ENCODE measurements around the gene PRPF40A.
A peak's percentile ranks its signal among the peaks of the same experiment; 100 is the strongest.

The PRPF40A gene

GRCh38 chr2:152718076-152718908 lies 1.0 kb upstream of the PRPF40A start, which contains the start of gene ARL6IP6:
ARL6IP6 (plus strand) TSS chr2:152718620; CDS start chr2:152718625, 5 bp downstream.
- Histone ChIP-seq H3K36me3 (ENCODE audit: control insufficient read depth in 1 of 2, insufficient read depth in 2 of 2, low read depth in 1 of 2, low read length in 2 of 2) (peaks cover 0 to 40% of the 10 kb centered on the region in 2 experiments), H2AFZ (ENCODE audit: low read depth, low read length) (peak within 1 kb of the TSS; percentile 96), H3K27me3 (ENCODE audit: control insufficient read depth in 1 of 2, insufficient read depth in 1 of 2, low read length in 2 of 2) (no peaks in the 10 kb centered on the region), H3K4ac (ENCODE audit: low read depth in 1 of 2, low read length in 2 of 2) (peak within 1 kb of the TSS; percentile 83 to 100), H3K27ac (ENCODE audit: low read length, poor library complexity, severe bottlenecking) (peak within 1 kb of the TSS; percentile 97), H2BK120ac (ENCODE audit: low read depth, low read length) (peak within 1 kb of the TSS; percentile 96), H4K91ac (ENCODE audit: low read length) (peak within 1 kb of the TSS; percentile 96), H3K79me1 (replicated peaks; ENCODE audit: low read length, poor library complexity, severe bottlenecking) (peaks cover 4% of the 10 kb centered on the region), H3K4me2 (ENCODE audit: low read length, poor library complexity, severe bottlenecking) (peak within 1 kb of the TSS; percentile 73), H3K4me3 (ENCODE audit: insufficient read depth in 1 of 2, low read depth in 1 of 2, low read length in 2 of 2) (peak within 1 kb of the TSS; percentile 93 to 95), H4K8ac (ENCODE audit: low read length) (peak within 1 kb of the TSS; percentile 99), H3K9ac (ENCODE audit: low read length) (peak within 1 kb of the TSS; percentile 99), H3K18ac (ENCODE audit: low read depth in 1 of 2, low read length in 2 of 2) (peak within 1 kb of the TSS; percentile 99), H3K14ac (ENCODE audit: low read length in 2 of 2) (peak within 1 kb of the TSS in 1 of 2 experiments; percentile 99), H2AK5ac (ENCODE audit: low read length, severe bottlenecking) (no peak within 1 kb of the TSS), H3K9me3 (ENCODE audit: control insufficient read depth, low read length) (no peaks in the 10 kb centered on the region), H2BK12ac (ENCODE audit: low read length in 2 of 2) (peak within 1 kb of the TSS; percentile 85 to 100), H2BK15ac (ENCODE audit: low read depth, poor library complexity, severe bottlenecking) (peak within 1 kb of the TSS; percentile 96), H3K23ac (ENCODE audit: low read length in 2 of 2) (peak within 1 kb of the TSS in 1 of 2 experiments; percentile 96), H3K4me1 (ENCODE audit: control insufficient read depth, insufficient read depth, low read depth, low read length) (peaks cover 1% of the 10 kb centered on the region), H2BK5ac (ENCODE audit: low read depth, low read length, poor library complexity, severe bottlenecking) (peak within 1 kb of the TSS; percentile 98)
- DNase-seq: peak; percentile 95
- under 1% methylated on average over 83 of the region's 87 CpGs for WGBS

GRCh38 chr2:152716805-152717227 lies 445 bp downstream of the PRPF40A start:
- no peak overlapping the region for H3K14ac ChIP-seq (ENCODE audit: low read length in 2 of 2)
- DNase-seq: no peak
- H3K27ac ChIP-seq (ENCODE audit: low read length, poor library complexity, severe bottlenecking): peak overlapping the region; percentile 87
- no peak overlapping the region for H2AFZ ChIP-seq (ENCODE audit: low read depth, low read length)
- H3K4me1 ChIP-seq (ENCODE audit: control insufficient read depth, insufficient read depth, low read depth, low read length): peaks cover 1% of the 10 kb centered on the region
- H3K27me3 ChIP-seq (ENCODE audit: control insufficient read depth in 1 of 2, insufficient read depth in 1 of 2, low read length in 2 of 2): no peaks in the 10 kb centered on the region
- peak overlapping the region; percentile 99 for H3K9ac ChIP-seq (ENCODE audit: low read length)
- peak overlapping the region; percentile 17 for H2AK5ac ChIP-seq (ENCODE audit: low read length, severe bottlenecking)
- peaks cover 3 to 45% of the 10 kb centered on the region in 2 experiments for H3K36me3 ChIP-seq (ENCODE audit: control insufficient read depth in 1 of 2, insufficient read depth in 2 of 2, low read depth in 1 of 2, low read length in 2 of 2)
- peak overlapping the region; percentile 79 for H4K8ac ChIP-seq (ENCODE audit: low read length)
- peak overlapping the region; percentile 67 for H2BK120ac ChIP-seq (ENCODE audit: low read depth, low read length)
- H2BK12ac ChIP-seq (ENCODE audit: low read length in 2 of 2): no peak overlapping the region
- peaks cover 4% of the 10 kb centered on the region for H3K79me1 ChIP-seq (replicated peaks; ENCODE audit: low read length, poor library complexity, severe bottlenecking)
- H3K9me3 ChIP-seq (ENCODE audit: control insufficient read depth, low read length): no peaks in the 10 kb centered on the region
- peak overlapping the region; percentile 57 for H3K4me2 ChIP-seq (ENCODE audit: low read length, poor library complexity, severe bottlenecking)
- H3K23ac ChIP-seq (ENCODE audit: low read length in 2 of 2): no peak overlapping the region
- peak overlapping the region; percentile 78 for H4K91ac ChIP-seq (ENCODE audit: low read length)
- H2BK15ac ChIP-seq (ENCODE audit: low read depth, poor library complexity, severe bottlenecking): no peak overlapping the region
- WGBS: under 1% methylated on average over 13 of the region's 13 CpGs
- H3K4ac ChIP-seq (ENCODE audit: low read depth in 1 of 2, low read length in 2 of 2): peak overlapping the region; percentile 53 to 77
- peak overlapping the region; percentile 92 to 93 for H3K4me3 ChIP-seq (ENCODE audit: insufficient read depth in 1 of 2, low read depth in 1 of 2, low read length in 2 of 2)
- H3K18ac ChIP-seq (ENCODE audit: low read depth in 1 of 2, low read length in 2 of 2): peak overlapping the region; percentile 7 to 83
- H2BK5ac ChIP-seq (ENCODE audit: low read depth, low read length, poor library complexity, severe bottlenecking): peak overlapping the region; percentile 81

GRCh38 chr2:152715854-152716428 lies 1.3 kb downstream of the PRPF40A start:
- no peak overlapping the region for H3K18ac ChIP-seq (ENCODE audit: low read depth in 1 of 2, low read length in 2 of 2)
- H2AFZ ChIP-seq (ENCODE audit: low read depth, low read length): no peak overlapping the region
- no peaks in the 10 kb centered on the region for H3K27me3 ChIP-seq (ENCODE audit: control insufficient read depth in 1 of 2, insufficient read depth in 1 of 2, low read length in 2 of 2)
- no peak overlapping the region for H3K23ac ChIP-seq (ENCODE audit: low read length in 2 of 2)
- H3K9ac ChIP-seq (ENCODE audit: low read length): peak overlapping the region; percentile 99
- peak overlapping the region in 1 of 2 experiments; percentile 93 for H3K4me3 ChIP-seq (ENCODE audit: insufficient read depth in 1 of 2, low read depth in 1 of 2, low read length in 2 of 2)
- 10% methylated on average over 6 of the region's 8 CpGs for WGBS
- H3K36me3 ChIP-seq (ENCODE audit: control insufficient read depth in 1 of 2, insufficient read depth in 2 of 2, low read depth in 1 of 2, low read length in 2 of 2): peaks cover 3 to 44% of the 10 kb centered on the region in 2 experiments
- no peak overlapping the region for H4K8ac ChIP-seq (ENCODE audit: low read length)
- no peaks in the 10 kb centered on the region for H3K9me3 ChIP-seq (ENCODE audit: control insufficient read depth, low read length)
- H3K27ac ChIP-seq (ENCODE audit: low read length, poor library complexity, severe bottlenecking): no peak overlapping the region
- no peak overlapping the region for H2AK5ac ChIP-seq (ENCODE audit: low read length, severe bottlenecking)
- H2BK5ac ChIP-seq (ENCODE audit: low read depth, low read length, poor library complexity, severe bottlenecking): no peak overlapping the region
- peak overlapping the region; percentile 61 for H3K4me2 ChIP-seq (ENCODE audit: low read length, poor library complexity, severe bottlenecking)
- H2BK12ac ChIP-seq (ENCODE audit: low read length in 2 of 2): no peak overlapping the region
- H3K14ac ChIP-seq (ENCODE audit: low read length in 2 of 2): no peak overlapping the region
- peaks cover 4% of the 10 kb centered on the region for H3K79me1 ChIP-seq (replicated peaks; ENCODE audit: low read length, poor library complexity, severe bottlenecking)
- no peak overlapping the region for H2BK120ac ChIP-seq (ENCODE audit: low read depth, low read length)
- H2BK15ac ChIP-seq (ENCODE audit: low read depth, poor library complexity, severe bottlenecking): no peak overlapping the region
- peak; percentile 54 for DNase-seq
- no peak overlapping the region for H4K91ac ChIP-seq (ENCODE audit: low read length)
- peaks cover 1% of the 10 kb centered on the region for H3K4me1 ChIP-seq (ENCODE audit: control insufficient read depth, insufficient read depth, low read depth, low read length)
- H3K4ac ChIP-seq (ENCODE audit: low read depth in 1 of 2, low read length in 2 of 2): no peak overlapping the region

- H3K27ac ChIP-seq (ENCODE audit: low read length, poor library complexity, severe bottlenecking): no peak overlapping the region
- H3K18ac ChIP-seq (ENCODE audit: low read depth in 1 of 2, low read length in 2 of 2): no peak overlapping the region
- peaks cover 3 to 52% of the 10 kb centered on the region in 2 experiments for H3K36me3 ChIP-seq (ENCODE audit: control insufficient read depth in 1 of 2, insufficient read depth in 2 of 2, low read depth in 1 of 2, low read length in 2 of 2)
- H3K9ac ChIP-seq (ENCODE audit: low read length): peak overlapping the region; percentile 99
- WGBS: 83% methylated on average over 1 of the region's 1 CpG
- peaks cover 2% of the 10 kb centered on the region for H3K79me1 ChIP-seq (replicated peaks; ENCODE audit: low read length, poor library complexity, severe bottlenecking)
- H2AFZ ChIP-seq (ENCODE audit: low read depth, low read length): no peak overlapping the region
- H3K23ac ChIP-seq (ENCODE audit: low read length in 2 of 2): no peak overlapping the region
- H3K4ac ChIP-seq (ENCODE audit: low read depth in 1 of 2, low read length in 2 of 2): no peak overlapping the region
- DNase-seq: no peak
- H3K14ac ChIP-seq (ENCODE audit: low read length in 2 of 2): no peak overlapping the region
- no peak overlapping the region for H2BK5ac ChIP-seq (ENCODE audit: low read depth, low read length, poor library complexity, severe bottlenecking)
- no peak overlapping the region for H3K4me2 ChIP-seq (ENCODE audit: low read length, poor library complexity, severe bottlenecking)
- H3K27me3 ChIP-seq (ENCODE audit: control insufficient read depth in 1 of 2, insufficient read depth in 1 of 2, low read length in 2 of 2): no peaks in the 10 kb centered on the region
- no peak overlapping the region for H2BK12ac ChIP-seq (ENCODE audit: low read length in 2 of 2)
- H3K9me3 ChIP-seq (ENCODE audit: control insufficient read depth, low read length): no peaks in the 10 kb centered on the region
- H3K4me3 ChIP-seq (ENCODE audit: insufficient read depth in 1 of 2, low read depth in 1 of 2, low read length in 2 of 2): no peak overlapping the region
- no peak overlapping the region for H2AK5ac ChIP-seq (ENCODE audit: low read length, severe bottlenecking)
- H2BK120ac ChIP-seq (ENCODE audit: low read depth, low read length): no peak overlapping the region
- H2BK15ac ChIP-seq (ENCODE audit: low read depth, poor library complexity, severe bottlenecking): no peak overlapping the region
- no peak overlapping the region for H4K91ac ChIP-seq (ENCODE audit: low read length)
- peaks cover 1% of the 10 kb centered on the region for H3K4me1 ChIP-seq (ENCODE audit: control insufficient read depth, insufficient read depth, low read depth, low read length)
- H4K8ac ChIP-seq (ENCODE audit: low read length): no peak overlapping the region
Observed at GRCh38 chr2:152715112-152715511, 2.1 kb downstream of the PRPF40A start.
